ENCODE data around the gene FOXG1.

The FOXG1 gene

DNA sequence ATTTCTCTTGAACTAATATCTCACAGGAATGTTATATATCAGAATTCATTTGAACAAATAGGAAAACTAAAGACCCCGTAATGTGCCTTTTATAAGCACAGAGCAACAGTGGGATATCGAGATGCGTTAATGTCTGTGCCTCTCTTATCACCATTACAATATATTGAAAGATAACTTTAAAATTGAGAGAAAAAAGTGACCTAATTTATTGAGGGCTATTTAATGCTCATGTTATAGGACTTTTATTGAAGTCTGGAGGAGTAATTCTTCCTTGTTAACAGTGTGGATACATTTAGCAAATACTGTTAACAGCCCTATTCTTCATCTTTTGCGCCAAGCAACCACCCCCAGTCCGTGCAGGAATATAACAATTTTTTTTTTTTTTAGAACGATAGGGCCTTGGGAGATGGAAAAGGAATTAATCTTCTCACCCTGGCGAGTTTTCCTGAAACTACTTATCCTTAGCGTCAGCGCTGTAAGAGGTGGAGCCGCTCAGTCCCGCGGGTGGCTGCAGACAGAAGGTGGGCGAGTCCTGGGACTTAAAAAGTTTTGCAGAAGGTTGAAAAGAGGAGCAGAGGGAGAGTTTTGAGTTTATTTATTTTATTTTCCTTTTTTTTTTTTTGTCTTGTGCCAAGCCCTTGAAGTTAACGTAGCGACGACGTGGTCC is 11.0 kb downstream of the FOXG1 start:
- DNase-seq: no peak

DNA sequence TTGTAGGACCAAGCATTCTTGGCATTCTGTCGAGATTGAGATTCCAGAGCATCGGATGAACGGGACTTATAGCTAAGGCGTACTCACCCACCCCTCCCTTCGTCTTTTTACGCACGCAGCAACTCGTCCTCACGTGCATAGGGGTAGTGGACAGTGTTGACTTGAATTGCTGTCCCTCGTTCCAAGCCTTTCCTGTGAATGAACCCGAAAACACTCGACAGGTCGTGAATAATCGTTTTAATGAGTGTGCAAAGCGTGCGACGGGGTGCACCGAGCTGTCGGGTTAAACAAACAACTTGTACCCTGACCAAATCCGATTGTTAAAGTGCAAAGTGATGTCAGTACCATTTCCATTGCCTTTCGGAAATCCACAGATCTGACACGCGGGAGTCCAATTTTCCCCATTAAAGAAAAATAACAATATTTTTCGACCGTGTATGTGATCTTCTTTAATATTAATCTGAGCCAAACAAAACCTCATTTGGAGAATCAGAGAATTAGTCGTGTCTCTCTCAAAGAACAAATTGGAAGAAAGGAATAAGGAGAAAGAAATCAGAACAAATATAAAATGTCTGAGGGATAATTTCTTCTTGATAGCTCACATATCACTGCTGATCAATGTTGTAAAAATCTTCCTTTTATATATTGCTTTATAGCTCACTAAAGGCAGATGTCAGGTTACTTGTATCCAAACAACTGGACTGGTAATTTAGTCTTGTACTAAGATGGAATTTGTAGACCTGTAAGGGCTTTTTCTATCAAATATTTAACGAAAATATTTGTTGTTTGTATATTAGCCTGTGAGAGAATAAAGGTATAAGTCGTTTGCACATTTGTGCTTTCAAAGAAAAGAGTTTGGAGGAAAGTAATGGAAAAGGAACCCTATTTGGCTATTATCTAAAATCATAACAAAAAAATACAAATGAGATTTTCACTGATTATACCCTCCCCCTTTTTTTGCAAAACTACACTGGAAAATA is 11.8 kb downstream of the FOXG1 start:
- peak; percentile 61 for DNase-seq

DNA sequence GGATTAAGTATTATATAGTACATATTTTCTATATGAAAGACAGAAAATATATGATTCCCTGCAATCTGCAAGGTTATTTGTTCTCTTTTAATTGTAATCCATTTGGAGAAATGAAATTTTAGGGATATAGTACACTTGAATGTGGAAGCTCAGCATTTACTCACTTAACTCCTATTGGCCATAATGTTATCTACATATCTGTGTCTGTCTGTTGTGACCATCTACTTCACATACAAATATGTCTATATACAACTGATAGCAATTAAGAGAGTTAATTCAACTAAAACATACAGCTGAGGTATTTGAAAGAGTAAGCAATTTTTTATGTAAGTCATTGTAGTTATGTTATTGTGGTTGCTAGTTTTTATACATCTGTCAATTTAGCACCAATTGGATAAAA is 12.9 kb downstream of the FOXG1 start:
- DNase-seq: no peak

DNA sequence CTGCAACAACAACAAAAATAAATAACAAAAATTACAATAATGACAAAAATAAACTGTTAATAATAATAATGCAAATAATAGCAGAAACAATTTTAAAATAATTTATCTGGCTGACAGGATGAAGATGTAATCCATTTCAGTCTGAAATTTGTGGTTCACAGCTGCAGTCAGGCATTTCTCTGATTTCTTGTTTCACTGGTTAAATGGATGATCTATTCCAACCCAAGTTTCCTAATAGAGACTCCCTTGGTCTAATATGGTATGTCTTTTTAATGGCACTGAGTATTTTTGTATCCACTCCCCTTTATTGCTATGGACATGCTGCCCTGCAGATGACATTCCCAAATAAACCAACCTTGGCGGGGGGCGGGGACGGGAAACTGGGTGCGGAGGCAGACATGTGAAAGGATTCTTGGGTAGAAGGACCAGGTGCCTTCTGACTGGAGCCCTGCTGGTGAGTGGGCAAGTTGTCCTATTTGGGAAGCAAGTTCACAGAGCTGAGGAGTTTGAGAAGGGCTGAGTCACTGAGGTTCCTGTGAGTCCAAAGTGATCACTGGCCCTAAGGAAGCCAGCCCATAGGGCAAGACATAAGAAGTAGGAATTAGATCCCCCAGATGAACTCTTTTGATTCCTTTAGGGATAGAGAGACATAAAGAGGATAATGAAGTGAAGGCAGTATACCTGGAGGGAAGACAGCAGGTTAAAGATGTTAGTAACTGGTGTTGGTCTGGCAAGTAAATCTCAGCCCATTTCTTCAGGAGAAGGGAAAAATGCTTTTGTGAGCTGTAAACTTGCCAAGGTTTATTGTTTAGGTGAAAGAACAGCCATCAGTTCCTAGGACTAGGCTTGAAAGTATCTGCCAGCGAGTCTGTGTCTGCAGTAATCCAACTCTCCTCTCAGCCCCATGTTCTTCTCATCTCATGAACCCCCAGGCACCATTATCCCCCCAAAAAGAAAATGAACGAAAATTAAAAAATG is 14.5 kb downstream of the FOXG1 start:
- DNase-seq: peak; percentile 58

DNA sequence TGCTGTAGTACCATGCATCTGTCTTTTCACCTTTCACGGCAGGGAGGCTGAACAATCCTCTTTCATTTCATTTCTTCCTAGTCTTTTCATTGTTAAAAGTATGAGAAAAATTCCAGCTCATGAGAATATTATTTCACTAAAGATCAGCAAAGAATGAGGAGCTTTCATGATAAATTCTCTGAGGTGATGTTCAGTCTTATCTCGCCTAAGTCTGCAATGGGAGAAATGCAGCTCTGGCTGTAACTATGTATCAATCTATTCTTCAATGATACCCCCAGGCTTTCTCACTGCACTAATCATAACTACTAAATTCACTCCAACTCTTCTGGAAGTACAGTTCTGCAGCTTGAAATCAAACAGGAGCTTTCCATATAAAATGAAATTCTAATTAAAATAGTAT is 15.7 kb downstream of the FOXG1 start:
- DNase-seq: no peak

DNA sequence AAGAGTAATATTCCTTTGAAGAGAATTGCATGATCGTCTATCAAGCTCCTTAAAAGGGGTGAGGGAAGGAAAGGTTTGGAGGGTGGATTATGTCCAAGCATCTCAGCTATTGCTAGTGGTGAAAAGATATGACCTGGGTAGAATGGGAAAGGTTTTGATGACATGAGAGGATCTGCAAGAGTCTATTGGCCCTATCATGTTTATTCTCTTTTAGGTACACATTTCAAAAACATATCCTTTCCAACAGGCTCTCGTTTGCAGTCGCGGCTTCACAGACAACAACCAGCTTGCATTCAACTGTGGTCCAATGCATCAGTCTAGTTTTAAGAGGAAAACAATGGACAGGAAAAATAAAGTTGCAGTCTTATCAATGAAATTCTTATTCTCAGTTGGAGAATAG is 17.1 kb downstream of the FOXG1 start:
- DNase-seq: no peak

DNA sequence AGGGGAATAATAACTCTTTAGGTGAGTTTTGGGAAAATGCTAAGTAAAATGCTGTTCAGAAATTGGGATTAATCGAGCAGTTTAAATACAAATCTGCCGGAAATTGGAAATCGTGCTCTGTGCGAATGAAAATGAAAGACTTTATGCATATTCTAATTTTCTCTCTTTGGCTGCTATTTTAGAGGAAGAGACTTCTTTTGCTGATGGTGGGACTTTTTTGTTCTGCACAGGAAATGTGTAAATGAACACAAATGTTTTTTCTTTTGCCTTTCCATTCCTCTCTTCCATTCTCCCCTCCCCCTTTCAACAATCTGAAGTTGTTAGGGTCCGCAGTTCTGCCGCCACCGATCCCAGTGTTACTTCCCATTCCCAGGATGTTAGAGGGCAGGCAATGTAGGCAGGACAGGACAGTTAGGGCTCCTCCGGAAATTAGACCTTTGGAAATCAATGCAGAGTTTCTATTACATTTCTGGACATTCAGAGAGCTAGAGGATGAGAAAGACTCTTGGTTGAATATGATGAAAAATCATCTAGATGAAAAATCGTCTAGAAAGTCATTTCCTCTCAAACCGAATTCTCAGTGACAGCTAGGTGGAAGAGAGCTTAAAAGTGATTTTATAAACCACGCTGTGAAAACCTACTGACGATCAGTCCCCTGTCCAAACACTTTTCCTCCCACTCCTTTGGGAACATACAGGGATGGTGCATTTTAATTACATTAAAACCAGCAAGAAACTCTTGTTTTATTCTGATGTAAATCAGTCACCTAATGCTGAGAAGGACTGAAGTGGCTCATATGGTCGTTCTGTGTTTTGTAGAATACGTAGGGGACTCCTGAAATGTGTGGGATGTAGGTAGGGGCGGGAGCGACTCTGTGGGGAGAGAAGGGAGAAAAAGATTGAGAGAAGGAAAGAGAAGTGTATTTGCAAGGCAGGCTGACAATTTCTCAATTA is 17.8 kb downstream of the FOXG1 start:
- DNase-seq: no peak

DNA sequence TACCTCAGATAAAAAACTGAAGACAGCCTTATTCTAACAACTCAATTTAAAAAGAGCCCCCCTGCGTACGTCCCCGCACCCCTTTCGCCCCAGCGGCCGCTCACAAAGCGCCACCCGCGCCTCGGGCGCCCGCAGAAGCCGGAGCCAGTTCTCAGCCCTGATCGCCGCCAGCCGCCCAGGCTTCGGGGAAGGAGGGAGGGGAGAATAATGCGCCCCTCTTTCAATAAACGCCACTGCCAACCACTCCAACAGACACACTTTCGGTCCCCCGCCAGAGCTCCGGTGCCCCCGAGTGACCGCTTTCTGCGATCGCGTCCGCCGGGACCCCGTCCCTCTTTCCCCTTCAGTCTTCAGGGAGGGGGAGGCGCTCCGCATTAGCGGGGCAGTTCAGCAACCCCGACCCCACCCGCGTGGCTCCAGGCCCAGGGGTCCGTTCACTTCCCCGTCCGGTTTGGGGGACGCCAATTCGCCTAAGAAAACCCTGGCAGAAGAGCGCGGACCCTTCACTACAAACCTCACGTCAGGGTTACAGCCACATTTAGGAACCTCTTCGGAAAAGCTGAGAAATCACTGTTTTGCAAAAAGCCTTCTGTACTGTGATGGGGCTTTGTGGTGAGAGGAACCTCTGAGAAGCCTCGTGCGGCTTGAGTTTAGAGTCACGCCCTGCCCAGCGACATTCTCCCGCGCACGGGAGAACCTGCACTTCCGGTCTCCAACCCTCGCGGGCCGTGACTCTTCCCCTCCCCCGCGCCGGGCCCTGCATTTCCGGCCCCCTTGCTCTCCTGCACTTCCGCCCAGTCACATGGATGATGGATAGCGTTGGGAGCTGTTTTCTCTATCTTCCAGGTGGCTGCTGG is 18.7 kb downstream of the FOXG1 start:
- DNase-seq: peak; percentile 68

DNA sequence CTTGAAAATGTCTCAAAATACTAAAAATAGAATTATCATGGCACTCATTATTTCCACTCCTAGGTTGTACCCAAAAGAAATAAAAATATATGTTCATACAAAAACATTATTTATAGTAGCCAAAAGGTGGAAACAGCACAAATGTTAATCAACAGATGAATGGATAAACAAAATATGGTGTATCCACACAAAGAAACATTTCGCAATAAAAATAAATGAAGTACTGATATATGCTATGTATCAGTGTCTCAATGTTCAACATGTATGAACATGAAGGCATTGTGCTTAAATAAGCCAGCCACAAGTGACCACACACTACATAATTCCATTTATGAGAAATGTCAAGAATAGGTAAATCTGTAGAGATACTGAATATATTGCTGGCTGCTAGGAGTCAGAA is 40.9 kb downstream of the FOXG1 start:
- no peak for DNase-seq

DNA sequence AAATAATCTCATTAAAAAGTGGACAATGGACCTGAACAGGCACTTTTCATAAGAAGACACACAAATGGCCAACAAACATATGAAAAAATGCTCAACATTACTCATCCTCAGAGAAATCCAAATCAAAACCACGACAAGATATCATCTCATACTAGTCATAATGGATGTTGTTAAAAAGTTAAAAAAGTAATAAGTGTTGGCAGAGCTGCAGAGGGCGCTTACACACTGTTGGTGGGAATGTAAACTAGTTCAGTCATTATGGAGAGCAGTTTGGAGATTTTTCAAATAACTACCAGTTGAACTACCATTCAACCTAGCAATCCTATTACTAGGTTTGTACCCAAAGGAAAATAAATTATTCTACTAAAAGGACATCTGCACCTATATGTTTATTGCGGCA is 47.2 kb downstream of the FOXG1 start:
- no peak for DNase-seq
